Iris pigment epithelial cell (primary cell): ENCODE measurements around the gene ATP13A4.
A peak's percentile ranks its signal among the peaks of the same experiment; 100 is the strongest.

Experiments used
- DNase-seq: peaks from one replicate; pipeline ENCODE4 v3.0.0-alpha.2; 2011; ENCODE audit warnings: low read depth

The ATP13A4 gene

DNA sequence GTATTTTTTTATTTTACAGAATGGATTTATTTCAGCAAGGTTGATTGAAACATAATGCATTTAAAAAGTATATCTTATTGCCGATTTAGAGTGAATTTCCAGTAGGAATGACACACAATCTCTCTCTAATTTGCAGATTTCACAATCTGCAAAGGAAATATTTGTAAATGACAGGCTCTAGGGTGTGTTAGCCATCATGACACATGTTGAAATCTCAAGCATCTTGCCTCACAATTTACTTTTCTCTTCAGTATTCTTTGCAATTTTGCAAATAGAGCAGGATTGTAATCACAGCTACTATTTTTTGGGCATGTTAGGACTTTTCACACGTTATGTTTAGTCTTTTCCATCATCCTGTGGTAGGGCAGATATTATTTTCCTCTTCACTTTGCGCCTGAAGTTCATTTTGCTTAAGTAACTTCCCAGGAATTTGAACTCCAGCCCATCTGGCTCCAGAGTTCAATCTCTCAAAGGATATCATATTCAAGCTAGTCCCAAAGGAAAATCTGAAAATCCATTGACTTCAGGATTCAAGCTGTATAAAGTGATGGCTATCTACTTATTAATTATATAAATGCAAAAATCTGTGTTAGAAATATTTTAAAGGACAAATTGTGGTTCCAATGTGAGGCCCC is 55.4 kb downstream of the ATP13A4 start:
- DNase-seq, result no peak

- no peak for DNase-seq
Observed at GRCh38 chr3:193498215-193498614, 56.5 kb downstream of the ATP13A4 start.

- no peak for DNase-seq
Observed at GRCh38 chr3:193496658-193497057, 58.0 kb downstream of the ATP13A4 start.

GRCh38 chr3:193491026-193491425 is 63.7 kb downstream of the ATP13A4 start:
- no peak for DNase-seq

DNA sequence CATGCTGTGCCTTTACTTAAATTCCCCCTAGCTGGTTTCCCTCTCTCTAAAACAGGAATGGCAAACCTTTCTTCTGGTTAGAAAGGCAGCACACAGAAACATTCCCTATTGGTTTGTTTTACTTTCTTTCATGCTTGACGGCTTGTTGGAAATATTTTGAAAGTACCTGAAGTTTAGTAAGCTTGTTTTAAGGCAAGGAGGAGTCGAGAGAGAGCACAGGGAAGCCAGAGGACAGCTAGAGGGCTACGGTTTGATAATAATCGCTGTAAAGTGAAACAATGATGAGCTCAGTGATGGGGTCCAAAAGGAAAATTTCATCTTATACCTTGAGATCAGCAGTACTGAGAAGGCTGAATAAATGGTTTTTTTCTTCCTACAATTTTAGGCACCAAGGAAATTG is 64.1 kb downstream of the ATP13A4 start:
- no peak for DNase-seq

DNA sequence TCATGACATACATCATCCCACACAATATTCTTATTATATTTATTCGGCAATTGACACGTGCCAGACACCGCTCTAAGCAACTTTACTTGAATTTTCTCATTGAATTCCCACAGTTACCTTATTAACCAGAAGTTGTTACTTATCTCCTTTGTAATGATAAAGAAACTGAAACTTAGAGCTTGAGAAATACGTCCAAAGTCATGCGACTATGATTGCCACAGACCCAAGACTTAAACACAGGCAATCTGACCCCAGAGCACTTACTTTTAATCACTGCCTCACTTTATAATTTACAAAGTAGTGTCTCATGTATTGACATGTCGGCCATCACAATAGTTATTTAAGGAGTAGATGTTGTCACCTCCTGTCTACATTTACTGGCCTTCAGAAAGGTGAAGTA is 64.7 kb downstream of the ATP13A4 start:
- peak; percentile 4 for DNase-seq

DNA sequence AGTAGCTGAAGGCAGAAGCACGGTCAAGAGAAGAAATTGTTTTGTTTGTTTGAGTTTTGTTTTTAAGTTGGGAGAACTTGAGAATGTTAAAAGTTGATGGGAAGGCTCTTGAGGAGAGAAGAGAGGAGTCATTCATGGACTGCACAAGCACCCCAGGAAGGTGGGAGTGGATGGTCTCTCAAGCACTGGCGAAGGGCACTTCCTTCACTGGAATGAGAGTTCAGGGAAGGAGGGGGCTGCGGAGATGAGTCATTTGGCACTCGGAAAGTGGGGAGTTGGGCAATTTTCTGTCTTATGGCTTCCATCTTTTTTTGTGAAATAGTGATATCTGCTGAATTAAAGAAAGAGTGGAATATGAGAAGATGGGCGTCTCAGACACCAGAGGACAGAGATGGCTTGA is 66.0 kb downstream of the ATP13A4 start:
- no peak for DNase-seq

DNA sequence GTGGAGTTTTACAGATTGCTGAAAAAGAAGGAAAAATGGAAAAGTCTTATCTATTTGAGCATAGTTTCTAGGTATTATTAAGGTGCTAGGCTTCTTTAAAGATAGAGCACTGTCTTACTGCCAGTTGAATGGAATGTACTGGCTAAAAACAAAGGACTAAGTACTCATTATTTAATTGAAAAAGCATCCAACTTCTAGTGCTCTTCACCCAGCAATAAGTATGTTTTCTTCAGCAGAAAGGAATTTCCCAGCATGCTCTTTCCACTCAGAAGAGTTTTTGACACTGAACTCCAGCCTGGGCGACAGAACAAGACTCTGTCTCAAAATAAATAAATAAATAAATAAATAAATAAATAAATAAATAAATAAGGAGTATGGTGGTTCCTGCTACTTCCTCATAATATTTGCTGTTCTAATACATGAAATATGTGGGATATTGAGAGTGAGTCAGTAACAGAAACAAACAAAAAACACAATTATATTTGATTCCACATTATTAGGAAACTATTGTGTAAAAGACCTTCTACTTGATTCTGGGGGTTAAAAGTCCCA is 70.6 kb downstream of the ATP13A4 start:
- peak; percentile 3 for DNase-seq

DNA sequence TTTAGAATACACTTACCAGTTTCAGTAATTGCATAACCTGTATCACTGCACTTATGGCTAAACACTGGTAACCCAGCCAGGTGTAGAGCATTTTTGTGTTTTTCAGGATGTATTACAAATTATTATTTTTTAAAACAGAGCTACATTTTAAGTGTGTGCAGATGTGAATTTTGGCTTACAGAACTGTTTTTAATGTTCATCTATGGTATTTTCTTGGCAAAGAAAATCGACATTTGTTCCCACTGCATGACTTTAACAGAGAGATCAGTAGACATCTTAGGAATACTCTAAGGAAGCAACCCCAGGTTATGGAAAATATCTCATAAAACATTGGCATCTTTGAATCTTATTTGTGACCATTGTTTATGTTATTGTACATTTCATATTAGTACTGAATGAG is 73.3 kb downstream of the ATP13A4 start:
- DNase-seq, result no peak

- no peak for DNase-seq
Observed at GRCh38 chr3:193474446-193474845, 80.2 kb downstream of the ATP13A4 start.

DNA sequence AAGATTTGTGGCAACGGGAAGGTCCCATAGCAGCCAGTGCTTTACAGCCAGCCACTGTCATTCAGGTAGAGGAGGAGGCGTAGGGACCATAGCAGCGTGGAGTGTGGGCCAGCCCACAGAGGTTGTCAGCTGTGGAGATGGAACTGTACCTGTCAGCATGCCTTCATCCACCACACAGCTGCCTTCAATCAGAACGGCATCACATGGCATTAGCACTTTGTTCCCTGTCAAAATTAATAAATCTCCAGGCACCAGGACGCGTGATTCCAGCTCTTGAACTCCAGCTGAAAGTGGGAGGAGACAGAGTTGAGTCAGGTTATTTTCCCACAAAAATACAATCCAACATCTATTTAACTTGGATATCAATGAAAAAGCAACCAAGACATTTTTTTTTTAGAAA is 84.0 kb downstream of the ATP13A4 start:
- no peak for DNase-seq

DNA sequence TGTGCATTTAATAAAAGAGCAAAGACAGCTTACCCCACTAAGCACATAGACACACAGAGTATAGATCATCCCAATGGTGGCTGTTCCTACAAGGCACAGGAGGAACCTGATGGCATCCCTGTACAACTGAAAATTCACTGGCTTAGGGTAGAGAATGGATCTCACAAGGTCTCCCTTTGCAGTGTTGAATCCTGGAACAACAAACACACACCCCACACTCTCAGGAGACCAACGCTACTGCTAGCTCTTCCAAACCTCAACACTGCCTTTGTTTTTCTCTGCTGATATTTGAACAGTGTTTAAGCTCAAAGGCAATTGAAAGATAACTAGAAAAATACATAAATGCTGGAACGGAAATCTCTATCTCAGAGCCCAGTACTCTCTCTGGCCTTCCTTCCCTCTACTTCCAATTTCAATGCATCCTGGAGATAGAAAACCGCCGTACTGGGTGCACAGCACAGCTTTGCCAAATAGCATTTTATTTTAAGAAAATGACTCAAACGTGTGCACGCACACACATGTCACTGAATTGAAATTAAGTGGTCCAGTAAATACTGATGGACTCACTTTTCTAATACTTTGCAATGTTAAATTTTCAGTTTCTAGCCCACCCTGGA is 88.6 kb downstream of the ATP13A4 start:
- no peak for DNase-seq

DNA sequence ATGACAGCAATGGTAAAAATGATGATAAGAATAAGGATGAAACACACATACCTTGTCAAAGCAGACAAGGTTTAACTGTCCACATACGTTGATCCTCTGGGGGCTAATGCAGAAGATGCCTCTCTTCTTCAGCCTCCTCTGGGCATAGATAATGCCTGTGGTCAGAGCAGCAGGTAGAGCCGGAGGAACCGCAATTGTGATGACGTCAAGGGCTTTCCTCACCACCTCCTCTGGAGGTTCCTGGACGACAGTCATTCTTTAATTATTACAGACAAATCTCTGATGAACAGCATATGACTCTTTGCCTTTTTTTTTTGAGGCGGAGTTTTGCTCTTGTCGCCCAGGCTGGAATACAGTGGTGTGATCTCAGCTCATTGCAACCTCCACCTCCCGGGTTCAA is 89.8 kb downstream of the ATP13A4 start:
- DNase-seq, result no peak

DNA sequence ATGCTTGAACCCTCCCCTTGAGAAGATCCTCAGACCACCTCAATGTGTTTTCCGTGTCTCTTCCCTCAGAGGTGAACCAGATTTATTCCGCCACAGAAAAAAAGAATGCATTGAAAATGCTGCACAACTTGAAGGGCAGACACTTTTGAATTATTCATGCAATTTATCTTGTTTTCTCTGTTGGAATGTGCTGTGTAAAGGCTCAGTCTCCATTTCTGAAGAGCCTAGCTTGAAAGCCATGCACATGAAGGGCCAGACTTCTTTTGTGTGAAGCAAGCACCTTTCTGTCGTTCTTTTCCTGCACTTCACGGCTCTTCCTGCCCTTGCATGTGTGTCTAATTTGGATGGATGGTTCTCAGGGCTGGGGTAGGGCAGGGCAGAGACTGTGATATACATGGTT is 97.2 kb downstream of the ATP13A4 start:
- no peak for DNase-seq

GRCh38 chr3:193452338-193452737 is 102.4 kb downstream of the ATP13A4 start:
- DNase-seq, result no peak

DNA sequence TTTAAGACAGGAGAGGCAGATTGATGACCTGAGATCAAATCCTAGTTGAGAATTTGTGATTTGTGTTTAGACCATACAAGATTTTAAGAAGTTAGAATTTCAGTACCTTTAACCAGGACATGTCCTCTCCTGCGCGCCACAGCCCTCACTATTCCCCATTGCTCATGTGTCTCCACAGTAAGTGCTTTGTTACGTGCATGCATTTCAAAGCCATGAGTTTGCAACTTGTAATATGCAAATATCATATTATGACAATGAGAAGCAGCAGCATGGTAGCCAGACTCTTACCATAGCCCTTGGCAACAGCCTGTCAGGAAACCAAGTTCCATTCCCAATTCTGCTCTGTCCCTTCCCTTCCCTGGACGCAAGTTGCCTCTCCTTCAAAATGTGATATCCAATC is 102.8 kb downstream of the ATP13A4 start:
- no peak for DNase-seq

- DNase-seq, result no peak
Observed at GRCh38 chr3:193446965-193447602, 107.6 kb downstream of the ATP13A4 start.

GRCh38 chr3:193439423-193439822 is 115.3 kb downstream of the ATP13A4 start:
- DNase-seq, result no peak

- DNase-seq, result no peak
Observed at GRCh38 chr3:193418576-193419373, 135.9 kb downstream of the ATP13A4 start.

DNA sequence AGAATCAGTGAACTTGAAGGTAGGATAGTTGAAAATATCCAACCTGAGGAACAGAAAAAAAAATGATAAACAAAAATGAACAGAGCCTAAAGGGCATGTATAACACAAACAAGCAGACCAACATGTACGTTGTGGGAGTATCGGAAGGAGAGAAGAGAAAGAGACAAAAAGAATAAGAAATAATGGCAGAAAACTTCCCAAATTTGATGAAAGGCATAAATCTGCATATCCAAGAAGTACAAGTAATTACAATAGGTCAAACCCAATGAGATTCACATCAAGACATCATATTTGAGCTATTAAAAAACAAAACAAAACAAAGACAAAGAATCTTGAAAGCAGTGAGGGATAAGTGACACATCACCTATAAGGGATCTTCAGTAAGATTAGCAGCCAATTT is 138.1 kb downstream of the ATP13A4 start:
- no peak for DNase-seq

- no peak for DNase-seq
Observed at GRCh38 chr3:193407688-193408087, 147.0 kb downstream of the ATP13A4 start.

GRCh38 chr3:193407112-193407511 is 147.6 kb downstream of the ATP13A4 start:
- DNase-seq, result no peak

DNA sequence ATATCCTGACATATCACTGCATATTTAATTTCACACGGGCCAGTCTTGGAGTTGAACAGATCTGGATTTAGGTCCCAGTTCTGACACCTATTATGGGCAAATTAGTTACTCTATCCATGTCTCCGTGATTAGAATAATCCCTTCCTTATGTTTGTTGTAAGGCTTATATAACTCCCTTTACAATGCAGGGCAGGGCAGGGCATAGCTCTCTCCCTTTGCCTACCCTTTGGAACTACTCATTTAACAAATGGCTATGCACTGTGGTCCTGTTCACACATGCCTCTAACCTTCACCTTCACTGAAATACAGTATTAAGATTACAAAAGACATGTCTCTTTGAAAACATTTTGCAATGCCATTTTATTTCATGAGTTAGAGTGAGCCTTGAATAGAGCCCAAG is 151.4 kb downstream of the ATP13A4 start:
- DNase-seq, result no peak
